ENCODE results near the gene TUBA1B. TPM values are rescaled to one million over a fixed set of nuclear protein-coding genes. Genes with fewer than 3 reads are reported as not detected.

Gene TUBA1B
- total and polyA plus RNA-seq, 2 of the 13 experiments (the other 11 are each of a cell fraction or from before 2014, with no cell fraction given): 1,275 to 1,353 TPM

- TF ChIP-seq ZNF549 (CRISPR knock-in tag; IDR thresholded peaks at IDR 0.05): no peak
- no peak for TF ChIP-seq FOXA1 (IDR thresholded peaks at IDR 0.05)
- TF ChIP-seq FOXA1 (CRISPR knock-in tag; IDR thresholded peaks at IDR 0.05): no peak
- TF ChIP-seq ERF (CRISPR knock-in tag; IDR thresholded peaks at IDR 0.05): no peak
- no peak; the same call in 1 of the 2 replicates for TF ChIP-seq KDM5B (CRISPR knock-in tag; IDR thresholded peaks at IDR 0.05; ENCODE audit: borderline replicate concordance)
- no peak for TF ChIP-seq FOXJ3 (CRISPR knock-in tag; IDR thresholded peaks at IDR 0.05; ENCODE audit: borderline replicate concordance)
- TF ChIP-seq TBX3 (IDR thresholded peaks at IDR 0.05; ENCODE audit: borderline replicate concordance): no peak
- no peak for TF ChIP-seq ARNT2 (CRISPR knock-in tag; IDR thresholded peaks at IDR 0.05; ENCODE audit: low read depth)
- TF ChIP-seq ZBTB37 (CRISPR knock-in tag; IDR thresholded peaks at IDR 0.05): no peak
- no peak for TF ChIP-seq PAX8 (CRISPR knock-in tag; IDR thresholded peaks at IDR 0.05; ENCODE audit: borderline replicate concordance)
- TF ChIP-seq PRDM10 (CRISPR knock-in tag; IDR thresholded peaks at IDR 0.05; ENCODE audit: low read depth): peak; percentile 88
- no peak for TF ChIP-seq ZHX1 (CRISPR knock-in tag; IDR thresholded peaks at IDR 0.05; ENCODE audit: low read depth)
- no peak for TF ChIP-seq ZNF143 (CRISPR knock-in tag; IDR thresholded peaks at IDR 0.05)
- no peak for TF ChIP-seq ZNF790 (CRISPR knock-in tag; IDR thresholded peaks at IDR 0.05; ENCODE audit: borderline replicate concordance)
- no peak for TF ChIP-seq ZNF207 (IDR thresholded peaks at IDR 0.05; ENCODE audit: borderline replicate concordance)
- TF ChIP-seq SP5 (CRISPR knock-in tag; IDR thresholded peaks at IDR 0.05; ENCODE audit: borderline replicate concordance, low read depth): no peak
- no peak for TF ChIP-seq FOXO1 (CRISPR knock-in tag; IDR thresholded peaks at IDR 0.05)
- no peak for TF ChIP-seq HDAC6 (IDR thresholded peaks at IDR 0.05; ENCODE audit: low read depth, low read length)
- TF ChIP-seq ZNF260 (CRISPR knock-in tag; IDR thresholded peaks at IDR 0.05; ENCODE audit: borderline replicate concordance, low read depth): no peak
- TF ChIP-seq GPBP1L1 (CRISPR knock-in tag; IDR thresholded peaks at IDR 0.05): no peak
- TF ChIP-seq NCOA5 (CRISPR knock-in tag; IDR thresholded peaks at IDR 0.05): no peak
- no peak for TF ChIP-seq NBN (conservative IDR thresholded peaks at IDR 0.05)
Measured at GRCh38 chr12:49092086-49092815, 38.9 kb downstream of the TUBA1B start (continued).
